ENCODE measurements around the gene ELOF1. TPM values are rescaled to one million over a fixed set of nuclear protein-coding genes. Genes with fewer than 3 reads are reported as not detected.
"Not testable (repeated sequence)": the region's sequence is repeated elsewhere in the genome, so short reads cannot be mapped to it uniquely, and the experiment has no call there.

Gene ELOF1
- polyA plus RNA-seq, 2 of the 4 experiments (the other 2 are of a cell fraction): 47.9 to 97.3 TPM

DNA sequence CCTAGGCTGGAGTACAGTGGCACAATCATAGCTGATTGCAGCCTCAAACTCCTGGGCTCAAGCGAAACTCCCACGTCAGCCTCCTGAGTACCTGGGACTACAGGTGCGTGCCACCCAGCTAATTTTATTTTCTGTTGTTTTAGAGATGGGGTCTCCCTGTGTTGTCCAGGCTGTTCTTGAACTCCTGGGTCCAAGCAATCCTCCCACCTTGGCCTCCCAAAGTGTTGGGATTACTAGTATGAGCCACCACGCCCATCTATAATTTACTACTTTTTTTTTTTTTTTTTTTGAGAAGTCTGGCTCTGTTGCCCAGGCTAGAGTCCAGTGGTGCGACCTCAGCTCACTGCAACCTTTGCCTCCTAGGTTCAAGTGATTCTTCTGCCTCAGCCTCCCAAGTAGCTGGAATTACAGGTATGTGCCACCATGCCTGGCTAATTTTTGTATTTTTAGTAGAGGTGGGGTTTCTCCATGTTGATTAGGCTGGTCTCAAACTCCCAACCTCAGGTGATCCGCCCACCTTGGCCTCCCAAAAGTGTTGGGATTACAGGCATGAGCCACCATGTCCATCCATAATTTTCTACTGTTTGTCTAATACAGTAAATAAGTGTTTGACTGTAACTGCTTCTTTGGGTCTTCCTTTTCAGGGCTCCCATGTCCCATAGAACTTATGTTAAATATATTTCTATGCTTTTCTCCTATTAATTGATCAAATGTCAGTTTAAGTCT is 5.2 kb upstream of the ELOF1 start:
- H3K9me3 ChIP-seq; H3K4me1 ChIP-seq; H3K4me3 ChIP-seq; H3K4me2 ChIP-seq; FAIRE-seq; DNase-seq (ENCODE audit: low read depth in 1 of 2, low spot score in 1 of 2); CTCF ChIA-PET; POLR2A ChIA-PET; H3K27ac ChIP-seq; ATAC-seq: not testable (repeated sequence)
- 94% methylated on average over 6 of the region's 6 CpGs for WGBS (ENCODE audit: missing lambda C conversion rate)

- H3K4me1 ChIP-seq: peaks cover 3% of the 10 kb centered on the region; the same call in 1 of the 3 replicates
- H3K4me3 ChIP-seq: no peak overlapping the region
- no peak for FAIRE-seq
- H3K9me3 ChIP-seq: no peaks in the 10 kb centered on the region
- ChIA-PET CTCF (no interaction called here), POLR2A (no interaction called here)
- no peak for TF ChIP-seq CHD2 (IDR thresholded peaks at IDR 0.05; ENCODE audit: low read length, partially characterized antibody)
- no peak for TF ChIP-seq SMC3 (IDR thresholded peaks at IDR 0.05)
- no peak for TF ChIP-seq HOXA7 (CRISPR knock-in tag; IDR thresholded peaks at IDR 0.05)
- H3K27ac ChIP-seq: no peak overlapping the region
- no peak overlapping the region for H3K4me2 ChIP-seq
- WGBS (ENCODE audit: missing lambda C conversion rate): 93% methylated on average over 8 of the region's 8 CpGs
- no peak for ATAC-seq
- no peak for DNase-seq (ENCODE audit: low read depth in 1 of 2, low spot score in 1 of 2)
Measured at GRCh38 chr19:11563532-11563931, 4.5 kb upstream of the ELOF1 start.

- ATAC-seq: peak in 1 of 2 experiments; percentile 57; a peak in 3 of 6 replicates
- ChIA-PET CTCF (interaction anchor here (0.6 to 1.3 kb wide), 5 partner anchors 9 to 154 kb away, joined by 3 to 5 read pairs (median 3); no protein-coding TSS in a partner anchor), POLR2A (no interaction called here)
Measured at GRCh38 chr19:11560404-11561051, 1.5 kb upstream of the ELOF1 start.

DNA sequence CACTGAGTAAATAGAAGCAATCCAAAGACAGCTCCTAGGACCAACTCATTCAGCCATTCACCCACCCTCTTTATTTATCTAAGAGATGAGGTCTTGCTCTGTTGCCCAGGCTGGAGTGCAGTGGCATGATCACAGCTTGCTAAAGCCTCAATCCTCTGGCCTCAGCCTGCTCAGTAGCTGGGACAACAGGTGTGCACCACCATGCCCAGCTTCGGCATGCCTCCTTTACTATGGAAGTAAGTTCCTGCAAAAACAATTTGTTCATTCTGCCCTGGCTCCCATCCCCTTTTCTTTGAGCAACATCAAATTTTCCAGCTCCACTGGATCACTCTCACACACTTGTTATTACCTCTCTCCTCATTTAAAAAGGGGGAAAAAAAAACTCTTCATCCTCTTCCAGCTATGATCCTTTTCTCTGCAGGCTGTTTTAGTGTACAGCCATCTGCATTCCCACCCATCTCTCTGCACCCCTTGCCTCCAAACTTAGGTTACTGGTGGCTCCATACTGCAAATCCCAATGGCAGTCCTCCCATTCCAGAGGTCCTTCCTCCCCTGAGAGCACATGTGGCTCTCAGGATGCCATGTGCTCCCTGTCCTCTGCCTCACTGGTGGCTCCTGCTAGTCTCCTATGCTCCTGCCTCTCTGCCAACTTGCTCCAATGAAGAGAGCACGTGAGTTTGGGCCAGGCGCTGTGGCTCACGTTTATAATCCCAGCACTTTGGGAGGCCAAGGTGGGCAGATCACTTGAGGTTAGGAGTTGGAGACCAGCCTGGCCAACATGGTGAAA is 2.2 kb downstream of the ELOF1 start:
- H3K4me3 ChIP-seq: no peak overlapping the region
- ATAC-seq (no peak), FAIRE-seq (no peak), DNase-seq (ENCODE audit: low read depth in 1 of 2, low spot score in 1 of 2) (no peak)
- no peaks in the 10 kb centered on the region for H3K9me3 ChIP-seq
- CTCF ChIA-PET: interaction anchor here (0.6 to 1.5 kb wide), 2 partner anchors 21 to 406 kb away, joined by 3 read pairs; no protein-coding TSS in a partner anchor
- POLR2A ChIA-PET: no interaction called here
- peaks cover 7% of the 10 kb centered on the region; the same call in 2 of the 3 replicates for H3K4me1 ChIP-seq
- WGBS (ENCODE audit: missing lambda C conversion rate): 94% methylated on average over 3 of the region's 4 CpGs
- H3K4me2 ChIP-seq: no peak overlapping the region
- no peak overlapping the region for H3K27ac ChIP-seq
- TF ChIP-seq ZFP36 (IDR thresholded peaks at IDR 0.05; ENCODE audit: borderline replicate concordance, partially characterized antibody) (no peak), GATA3 (IDR thresholded peaks at IDR 0.05; ENCODE audit: borderline replicate concordance) (no peak), ZSCAN20 (CRISPR knock-in tag; IDR thresholded peaks at IDR 0.05) (no peak), FOXS1 (CRISPR knock-in tag; IDR thresholded peaks at IDR 0.05) (no peak), MAX (IDR thresholded peaks at IDR 0.05) (no peak), CBX8 (IDR thresholded peaks at IDR 0.05) (no peak), HDAC2 (IDR thresholded peaks at IDR 0.05) (no peak), SMC3 (IDR thresholded peaks at IDR 0.05) (no peak), MAFK (IDR thresholded peaks at IDR 0.05; ENCODE audit: partially characterized antibody) (no peak), EHMT2 (IDR thresholded peaks at IDR 0.05; ENCODE audit: low read depth) (no peak), NFE2L2 (conservative IDR thresholded peaks at IDR 0.05; ENCODE audit: low read length) (no peak), HOXB5 (CRISPR knock-in tag; IDR thresholded peaks at IDR 0.05) (no peak), JUNB (IDR thresholded peaks at IDR 0.05) (no peak), RARB (CRISPR knock-in tag; IDR thresholded peaks at IDR 0.05) (no peak), RFX5 (IDR thresholded peaks at IDR 0.05) (no peak), BHLHE40 (IDR thresholded peaks at IDR 0.05; ENCODE audit: low read depth, low read length) (no peak)
- TF ChIP-seq, protein P1, sequence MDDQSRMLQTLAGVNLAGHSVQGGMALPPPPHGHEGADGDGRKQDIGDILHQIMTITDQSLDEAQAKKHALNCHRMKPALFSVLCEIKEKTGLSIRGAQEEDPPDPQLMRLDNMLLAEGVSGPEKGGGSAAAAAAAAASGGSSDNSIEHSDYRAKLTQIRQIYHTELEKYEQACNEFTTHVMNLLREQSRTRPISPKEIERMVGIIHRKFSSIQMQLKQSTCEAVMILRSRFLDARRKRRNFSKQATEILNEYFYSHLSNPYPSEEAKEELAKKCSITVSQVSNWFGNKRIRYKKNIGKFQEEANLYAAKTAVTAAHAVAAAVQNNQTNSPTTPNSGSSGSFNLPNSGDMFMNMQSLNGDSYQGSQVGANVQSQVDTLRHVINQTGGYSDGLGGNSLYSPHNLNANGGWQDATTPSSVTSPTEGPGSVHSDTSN (IDR thresholded peaks at IDR 0.05): no peak

More at GRCh38 chr19:11560404-11561051, 1.5 kb upstream of the ELOF1 start:
- FAIRE-seq (no peak), DNase-seq (ENCODE audit: low read depth in 1 of 2, low spot score in 1 of 2) (peak in 1 of 2 experiments; percentile 73)
- WGBS (ENCODE audit: missing lambda C conversion rate): 48% methylated on average over 9 of the region's 9 CpGs
- Histone ChIP-seq H3K27ac (no peak overlapping the region; a peak in 3 of 6 replicates), H3K4me3 (peak overlapping the region; percentile 74; the same call in 2 of the 3 replicates), H3K4me2 (peak overlapping the region; percentile 60), H3K9me3 (no peaks in the 10 kb centered on the region), H3K4me1 (peaks cover 7% of the 10 kb centered on the region; the same call in 2 of the 3 replicates)
- TF ChIP-seq ZNF302 (CRISPR knock-in tag; IDR thresholded peaks at IDR 0.05) (no peak), RAD21 (conservative IDR thresholded peaks at IDR 0.05 in 1 of 2, IDR thresholded peaks at IDR 0.05 in 1 of 2) (peak; percentile 26 to 56; a peak in 2 of 5 replicates), CTCF (IDR thresholded peaks at IDR 0.05) (peak; percentile 51), EP300 (IDR thresholded peaks at IDR 0.05) (no peak)
